ENCODE results near the gene NEUROD1.

The NEUROD1 gene

GRCh38 chr2:181675254-181675653 is 5.1 kb downstream of the NEUROD1 start:
- Histone ChIP-seq H3K27ac (ENCODE audit: low read length) (no peak overlapping the region), H2AFZ (ENCODE audit: low read depth, low read length) (no peak overlapping the region), H3K4me2 (ENCODE audit: insufficient read depth, low read length) (no peak overlapping the region), H3K27me3 (ENCODE audit: insufficient read depth, low read length, poor library complexity) (peaks cover 5% of the 10 kb centered on the region), H3K79me2 (ENCODE audit: insufficient read depth, low read length) (no peaks in the 10 kb centered on the region), H4K20me1 (ENCODE audit: insufficient read depth, low read length) (no peaks in the 10 kb centered on the region), H3K9ac (ENCODE audit: low read depth, low read length) (no peak overlapping the region), H3K36me3 (ENCODE audit: insufficient read depth, low read length) (no peaks in the 10 kb centered on the region), H3K4me3 (ENCODE audit: low read depth in 1 of 2, low read length in 2 of 2) (no peak overlapping the region), H3K9me3 (ENCODE audit: insufficient read depth, low read length, severe bottlenecking) (no peaks in the 10 kb centered on the region), H3K4me1 (ENCODE audit: insufficient read depth, low read length) (no peaks in the 10 kb centered on the region)
- TF ChIP-seq EZH2 (IDR thresholded peaks at IDR 0.05; ENCODE audit: borderline replicate concordance, low read depth, low read length, severe bottlenecking), result no peak
- no peak for TF ChIP-seq CTCF (IDR thresholded peaks at IDR 0.05; ENCODE audit: borderline replicate concordance, extremely low read depth, low read length, poor library complexity, severe bottlenecking)
- ATAC-seq (ENCODE audit: insufficient read depth, low read depth), result no peak
- DNase-seq, result no peak

GRCh38 chr2:181674461-181674860 is 5.9 kb downstream of the NEUROD1 start:
- Histone ChIP-seq H3K4me1 (ENCODE audit: insufficient read depth, low read length) (no peaks in the 10 kb centered on the region), H3K9ac (ENCODE audit: low read depth, low read length) (no peak overlapping the region), H3K27me3 (ENCODE audit: insufficient read depth, low read length, poor library complexity) (peaks cover 5% of the 10 kb centered on the region), H3K4me2 (ENCODE audit: insufficient read depth, low read length) (no peak overlapping the region), H2AFZ (ENCODE audit: low read depth, low read length) (no peak overlapping the region), H3K36me3 (ENCODE audit: insufficient read depth, low read length) (no peaks in the 10 kb centered on the region), H3K27ac (ENCODE audit: low read length) (no peak overlapping the region), H4K20me1 (ENCODE audit: insufficient read depth, low read length) (no peaks in the 10 kb centered on the region), H3K4me3 (ENCODE audit: low read depth in 1 of 2, low read length in 2 of 2) (no peak overlapping the region), H3K79me2 (ENCODE audit: insufficient read depth, low read length) (no peaks in the 10 kb centered on the region), H3K9me3 (ENCODE audit: insufficient read depth, low read length, severe bottlenecking) (no peaks in the 10 kb centered on the region)
- no peak for TF ChIP-seq EZH2 (IDR thresholded peaks at IDR 0.05; ENCODE audit: borderline replicate concordance, low read depth, low read length, severe bottlenecking)
- no peak for TF ChIP-seq CTCF (IDR thresholded peaks at IDR 0.05; ENCODE audit: borderline replicate concordance, extremely low read depth, low read length, poor library complexity, severe bottlenecking)
- no peak for DNase-seq
- ATAC-seq (ENCODE audit: insufficient read depth, low read depth), result no peak

GRCh38 chr2:181673173-181673572 is 7.1 kb downstream of the NEUROD1 start:
- TF ChIP-seq EZH2 (IDR thresholded peaks at IDR 0.05; ENCODE audit: borderline replicate concordance, low read depth, low read length, severe bottlenecking) (no peak), CTCF (IDR thresholded peaks at IDR 0.05; ENCODE audit: borderline replicate concordance, extremely low read depth, low read length, poor library complexity, severe bottlenecking) (no peak)
- H3K79me2 ChIP-seq (ENCODE audit: insufficient read depth, low read length), result no peaks in the 10 kb centered on the region
- DNase-seq (no peak), ATAC-seq (ENCODE audit: insufficient read depth, low read depth) (no peak)
- no peaks in the 10 kb centered on the region for H4K20me1 ChIP-seq (ENCODE audit: insufficient read depth, low read length)
- H3K4me3 ChIP-seq (ENCODE audit: low read depth in 1 of 2, low read length in 2 of 2), result no peak overlapping the region
- H3K27ac ChIP-seq (ENCODE audit: low read length), result no peak overlapping the region
- H3K4me1 ChIP-seq (ENCODE audit: insufficient read depth, low read length), result no peaks in the 10 kb centered on the region
- no peak overlapping the region for H3K9ac ChIP-seq (ENCODE audit: low read depth, low read length)
- no peak overlapping the region for H3K4me2 ChIP-seq (ENCODE audit: insufficient read depth, low read length)
- no peak overlapping the region for H2AFZ ChIP-seq (ENCODE audit: low read depth, low read length)
- H3K9me3 ChIP-seq (ENCODE audit: insufficient read depth, low read length, severe bottlenecking), result no peaks in the 10 kb centered on the region
- peaks cover 5% of the 10 kb centered on the region for H3K27me3 ChIP-seq (ENCODE audit: insufficient read depth, low read length, poor library complexity)
- no peaks in the 10 kb centered on the region for H3K36me3 ChIP-seq (ENCODE audit: insufficient read depth, low read length)

All from DND-41 (cell line).